SK-N-DZ (cell line): ENCODE measurements around the gene GART.
"Not testable (repeated sequence)": the region's sequence is repeated elsewhere in the genome, so short reads cannot be mapped to it uniquely, and the experiment has no call there.

ENCODE experiments used
- DNase-seq: peaks from one replicate; pipeline ENCODE4 v3.0.0-alpha.2; 2015; ENCODE audit warnings: low spot score

The GART gene

GRCh38 chr21:33473344-33473743 is 68.6 kb downstream of the GART start:
- no peak for DNase-seq

DNA sequence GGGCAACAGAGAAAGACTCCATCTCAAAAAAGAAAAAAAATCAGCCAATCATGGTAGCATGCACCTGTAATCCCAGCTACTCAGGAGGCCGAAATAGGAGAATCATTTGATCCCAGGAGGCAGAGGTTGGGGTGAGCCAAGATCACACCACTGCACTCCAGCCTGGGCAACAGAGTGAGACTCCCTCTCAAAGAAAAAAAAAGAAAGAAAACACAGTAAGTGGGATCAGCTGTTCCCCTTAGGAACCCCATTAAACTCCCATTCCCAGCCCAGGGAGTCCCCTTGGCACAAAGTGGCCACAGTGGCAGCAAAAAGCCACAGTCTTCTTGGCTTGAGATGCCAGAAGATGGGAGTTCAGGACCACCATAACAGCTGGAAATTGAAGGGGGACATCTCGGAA is 71.2 kb downstream of the GART start:
- no peak for DNase-seq

DNA sequence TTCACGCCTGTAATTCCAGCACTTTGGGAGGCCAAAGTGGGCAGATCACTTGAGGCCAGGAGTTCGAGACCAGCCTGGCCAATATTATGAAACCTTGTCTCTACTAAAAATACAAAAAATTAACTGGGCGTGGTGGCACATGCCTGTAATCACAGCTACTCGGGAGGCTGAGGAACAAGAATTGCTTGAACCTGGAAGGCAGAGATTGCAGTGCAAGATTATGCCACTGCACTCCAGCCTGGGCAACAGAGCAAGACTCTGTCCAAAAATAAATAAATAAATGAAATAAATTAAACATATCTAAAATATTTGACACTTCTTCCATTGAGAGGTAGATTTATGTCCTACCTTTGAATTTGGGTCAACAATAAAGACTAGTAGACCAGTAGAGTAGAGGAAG is 72.7 kb downstream of the GART start:
- DNase-seq: not testable (repeated sequence)

GRCh38 chr21:33461538-33462250 is 80.2 kb downstream of the GART start:
- DNase-seq: no peak

GRCh38 chr21:33458861-33459260 is 83.1 kb downstream of the GART start:
- DNase-seq: no peak

DNA sequence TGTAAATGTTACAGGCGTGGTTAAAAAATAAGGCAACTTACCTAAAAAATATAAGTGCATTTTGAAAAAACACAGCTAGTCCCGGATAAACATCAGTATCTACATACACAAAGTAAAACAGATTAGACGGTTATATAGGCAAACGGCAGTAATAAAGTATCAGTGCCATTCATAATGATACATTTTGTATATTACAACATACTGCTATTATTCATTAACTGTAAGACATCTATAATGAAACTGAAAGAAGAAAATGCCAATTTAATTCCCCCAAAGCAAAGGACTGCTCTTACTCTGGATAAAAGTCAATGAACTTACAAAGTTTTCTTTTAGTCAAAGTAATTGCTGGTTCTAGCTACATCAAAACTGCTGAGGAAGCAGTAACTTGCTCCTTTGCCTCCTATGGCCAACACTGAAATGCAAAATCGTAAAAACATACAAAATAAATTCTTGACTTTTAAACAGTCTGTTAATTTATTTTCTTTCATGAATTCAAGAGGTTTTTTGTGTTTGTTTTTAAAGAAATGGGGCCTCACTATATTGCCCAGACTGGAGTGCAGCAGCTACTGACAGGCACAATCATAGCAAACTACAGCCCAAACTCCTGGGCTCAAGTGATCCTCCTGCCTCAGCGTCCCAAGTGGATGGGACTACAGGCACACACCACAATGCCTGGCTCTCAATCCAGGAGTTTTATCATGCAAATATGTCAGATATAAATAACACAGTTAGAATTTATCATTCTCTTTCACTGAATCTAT is 86.1 kb downstream of the GART start:
- no peak for DNase-seq
